Suppressor macrophage treated with lipopolysaccharide for 1 hour (primary cell): Measurements from ENCODE around the gene TTC3.
"Not testable (repeated sequence)": the region's sequence is repeated elsewhere in the genome, so short reads cannot be mapped to it uniquely, and the experiment has no call there.

ENCODE experiments used
- DNase-seq, 3 donors: peaks; one replicate each; pipeline ENCODE4 v3.0.0-alpha.2; 2020 to 2022

TTC3 gene

DNA sequence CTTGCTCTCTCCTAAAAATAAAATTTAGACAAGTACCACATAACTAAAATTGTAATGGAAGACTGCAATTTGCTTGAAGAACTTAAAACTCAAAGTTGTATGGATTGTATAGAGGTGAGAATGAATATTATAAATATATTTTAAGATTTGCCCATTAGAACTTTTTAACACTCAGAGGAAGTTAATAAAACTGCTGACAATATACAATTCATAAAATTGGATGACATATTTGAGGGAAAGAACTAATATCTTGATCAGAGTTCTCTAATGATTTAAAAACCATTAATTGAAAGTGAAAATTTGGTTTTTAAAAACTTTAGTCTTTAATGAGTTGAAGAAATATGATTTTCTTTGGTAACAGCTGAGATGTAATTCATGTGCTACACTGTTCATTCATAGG is 20.9 kb downstream of the TTC3 start:
- no peak for DNase-seq

DNA sequence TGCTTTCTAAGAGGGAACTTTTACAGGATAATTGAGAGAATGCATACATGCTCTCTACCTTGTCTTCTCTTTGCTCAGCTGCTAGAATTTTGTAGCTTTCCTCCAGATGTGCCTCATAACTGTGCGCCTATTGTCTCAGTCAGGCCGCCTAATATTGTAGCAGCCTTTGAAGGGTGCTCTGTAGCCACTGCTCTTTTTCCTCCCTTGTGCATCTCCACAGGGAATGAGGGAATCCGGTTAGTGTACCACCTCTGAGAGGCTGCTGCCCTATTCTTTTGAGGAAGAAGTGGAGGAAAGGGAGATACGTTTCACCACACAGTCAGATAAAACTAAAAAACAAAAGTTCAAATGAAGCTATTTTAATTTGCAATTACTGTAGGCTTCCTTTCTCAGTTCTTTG is 22.8 kb downstream of the TTC3 start:
- no peak for DNase-seq

DNA sequence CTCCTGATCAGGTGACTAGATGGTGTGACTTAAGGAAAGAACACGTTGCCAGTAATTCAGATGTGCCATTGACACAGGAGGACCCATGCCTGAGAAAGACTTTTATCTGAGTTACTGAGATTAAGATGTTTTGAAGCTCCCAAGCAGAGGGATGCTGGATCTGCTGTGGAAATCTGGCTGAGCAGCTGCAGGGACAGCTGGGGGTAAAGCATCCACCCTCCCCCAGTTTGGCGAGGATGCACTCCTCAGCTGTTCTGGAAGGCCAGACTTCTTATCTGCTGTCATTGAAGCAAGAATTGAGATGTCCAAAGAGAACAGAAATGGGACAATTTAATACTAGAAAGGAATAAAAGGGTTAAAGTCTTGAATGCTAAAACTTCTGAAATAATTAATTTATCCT is 25.7 kb downstream of the TTC3 start:
- DNase-seq, result no peak

- DNase-seq, result no peak
Observed at GRCh38 chr21:37100316-37100715, 27.3 kb downstream of the TTC3 start.

DNA sequence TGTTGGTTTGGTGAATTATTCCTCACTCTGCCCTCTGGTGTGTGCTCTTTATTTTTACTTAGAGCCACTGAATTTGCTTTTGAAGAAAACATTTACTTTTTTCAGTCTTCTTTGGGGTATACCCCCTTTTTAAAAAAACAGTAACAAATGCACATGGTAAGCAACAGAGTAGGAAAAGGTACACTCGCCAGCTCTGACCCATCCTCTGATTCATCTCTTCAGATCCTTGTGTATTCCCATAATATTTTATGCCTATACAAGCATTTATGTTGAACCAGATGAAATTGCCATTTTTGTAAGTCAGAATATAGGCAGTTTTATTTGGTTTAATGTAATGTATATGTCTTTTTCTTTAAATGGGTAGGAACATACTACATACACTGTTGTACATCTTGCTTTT is 28.3 kb downstream of the TTC3 start:
- no peak for DNase-seq

DNA sequence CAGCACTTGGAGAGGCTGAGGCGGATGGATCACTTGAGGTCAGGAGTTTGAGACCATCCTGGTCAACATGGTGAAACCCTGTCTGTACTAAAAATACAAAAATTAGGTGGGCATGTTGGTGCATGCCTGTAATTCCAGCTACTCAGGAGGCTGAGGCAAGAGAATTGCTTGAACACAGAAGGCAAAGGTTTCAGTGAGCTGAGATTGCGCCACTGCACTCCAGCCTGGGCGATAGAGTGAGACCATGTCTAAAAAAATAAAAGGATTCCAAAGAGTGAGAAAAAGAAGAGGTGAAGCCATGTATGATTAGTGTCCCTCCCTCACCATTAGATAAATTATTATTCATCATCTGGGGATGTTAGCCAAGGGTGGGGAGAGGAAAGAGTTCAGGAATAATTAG is 29.7 kb downstream of the TTC3 start:
- DNase-seq, result not testable (repeated sequence)

- DNase-seq, result no peak
Observed at GRCh38 chr21:37106998-37107397, 33.9 kb downstream of the TTC3 start.

GRCh38 chr21:37111029-37111428 is 38.0 kb downstream of the TTC3 start:
- not testable (repeated sequence) for DNase-seq

DNA sequence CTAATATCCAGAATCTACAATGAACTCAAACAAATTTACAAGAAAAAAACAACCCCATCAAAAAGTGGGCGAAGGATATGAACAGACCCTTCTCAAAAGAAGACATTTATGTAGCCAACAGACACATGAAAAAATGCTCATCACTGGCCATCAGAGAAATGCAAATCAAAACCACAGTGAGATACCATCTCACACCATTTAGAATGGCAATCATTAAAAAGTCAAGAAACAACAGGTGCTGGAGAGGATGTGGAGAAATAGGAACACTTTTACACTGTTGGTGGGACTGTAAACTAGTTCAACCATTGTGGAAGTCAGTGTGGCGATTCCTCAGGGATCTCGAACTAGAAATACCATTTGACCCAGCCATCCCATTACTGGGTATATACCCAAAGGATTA is 41.2 kb downstream of the TTC3 start:
- not testable (repeated sequence) for DNase-seq

DNA sequence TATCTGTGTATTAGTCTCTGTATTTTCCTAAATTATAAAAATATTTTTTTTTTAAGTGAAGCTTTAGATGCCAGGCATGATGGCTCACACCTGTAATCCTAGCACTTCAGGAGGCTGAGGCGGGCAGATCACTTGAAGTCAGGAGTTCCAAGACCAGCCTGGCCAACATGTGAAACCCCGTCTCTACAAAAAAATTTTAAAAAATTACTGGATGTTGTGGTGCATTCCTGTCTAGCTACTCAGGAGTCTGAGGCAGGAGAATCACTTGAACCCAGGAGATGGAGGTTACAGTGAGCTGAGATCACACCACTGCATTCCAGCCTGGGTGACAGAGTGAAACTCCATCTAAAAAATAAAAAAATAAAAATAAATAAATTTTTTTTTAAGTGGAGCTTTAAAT is 43.4 kb downstream of the TTC3 start:
- not testable (repeated sequence) for DNase-seq

- DNase-seq, result no peak
Observed at GRCh38 chr21:37117204-37117603, 44.1 kb downstream of the TTC3 start.

GRCh38 chr21:37118187-37118826 is 45.3 kb downstream of the TTC3 start:
- DNase-seq, result no peak

- DNase-seq, result no peak
Observed at GRCh38 chr21:37119421-37120218, 46.6 kb downstream of the TTC3 start.

- no peak for DNase-seq
Observed at GRCh38 chr21:37128076-37128475, 55.0 kb downstream of the TTC3 start.

DNA sequence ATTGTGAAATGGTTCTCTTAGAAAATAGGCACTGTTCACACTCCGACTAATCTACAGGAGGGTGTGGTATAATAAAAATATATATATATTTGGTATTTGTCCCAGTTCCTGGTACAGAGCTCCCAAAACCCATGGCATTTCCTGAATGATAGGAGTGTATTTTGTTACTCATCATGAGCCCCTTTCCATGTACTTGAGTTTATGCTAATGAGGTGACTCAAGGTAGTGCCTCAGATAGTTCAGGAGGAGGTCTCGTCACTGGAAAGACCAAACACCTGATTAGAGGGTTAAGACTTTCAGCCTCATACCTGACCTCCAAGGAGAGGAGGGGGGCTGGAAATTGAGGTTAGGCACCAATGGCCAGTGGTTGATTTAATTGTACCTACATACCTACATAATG is 57.9 kb downstream of the TTC3 start:
- no peak for DNase-seq

- DNase-seq, result no peak
Observed at GRCh38 chr21:37136261-37136660, 63.2 kb downstream of the TTC3 start.

- DNase-seq, result no peak
Observed at GRCh38 chr21:37136744-37137143, 63.7 kb downstream of the TTC3 start.

- DNase-seq, result no peak
Observed at GRCh38 chr21:37139154-37139553, 66.1 kb downstream of the TTC3 start.

GRCh38 chr21:37139902-37140301 is 66.8 kb downstream of the TTC3 start:
- no peak for DNase-seq

GRCh38 chr21:37143392-37143791 is 70.3 kb downstream of the TTC3 start:
- DNase-seq, result not testable (repeated sequence)

DNA sequence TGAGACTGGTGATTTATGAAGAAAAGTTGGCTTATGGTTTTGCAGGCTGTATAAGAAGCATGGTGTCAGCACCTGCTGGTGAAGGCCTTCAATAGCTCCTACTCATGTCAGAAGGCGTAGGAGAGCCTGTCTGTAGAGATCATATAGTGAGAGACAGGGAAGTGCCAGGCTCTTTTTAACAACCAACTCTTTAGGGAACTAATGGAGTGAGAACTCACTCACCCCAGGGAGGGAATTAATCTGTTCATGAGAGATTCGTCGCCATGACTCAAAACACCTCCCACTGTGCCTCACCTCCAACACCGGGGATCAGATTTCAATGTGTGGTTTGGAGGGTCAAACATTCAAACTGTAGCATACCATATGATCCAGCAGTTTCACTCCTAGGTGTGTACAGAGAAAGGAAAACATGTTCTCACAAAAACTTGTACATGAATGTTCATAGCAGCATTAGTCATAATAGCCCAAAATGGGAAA is 72.6 kb downstream of the TTC3 start:
- no peak for DNase-seq

- peak; percentile 9 to 24 (median 21) for DNase-seq
Observed at GRCh38 chr21:37146320-37147235, 73.5 kb downstream of the TTC3 start.

DNA sequence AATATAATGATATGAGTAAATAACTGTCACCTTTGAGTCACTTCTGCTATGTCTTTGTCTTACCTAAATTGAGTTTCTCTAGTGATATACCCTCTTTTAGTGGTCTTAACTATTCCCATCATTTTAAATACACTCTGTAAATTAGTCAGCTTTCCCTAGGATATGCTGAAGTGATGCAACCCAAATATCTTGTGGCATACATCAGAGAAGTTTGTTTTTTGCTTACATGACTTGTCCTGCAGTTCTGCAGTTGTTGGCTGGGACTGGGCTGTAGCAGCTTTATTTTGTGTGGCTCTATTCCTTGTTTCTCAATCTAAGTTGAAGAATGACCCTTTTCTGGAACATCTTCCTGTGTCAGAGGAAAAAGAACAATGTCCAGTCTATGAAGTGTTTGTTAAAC is 76.4 kb downstream of the TTC3 start:
- no peak for DNase-seq
